Endothelial cell of umbilical vein (primary cell): ENCODE results near the gene IPO5. TPM values are rescaled to one million over a fixed set of nuclear protein-coding genes. Genes with fewer than 3 reads are reported as not detected.

Experiments used
- BruUV-seq: library from RNA; stranded (reverse); fragments of 400-500 nt; replicated peaks from 2 replicates; lab custom pipeline; 2021; lab: Mats Ljungman, UMichigan
- CTCF ChIA-PET: fragments of 300-600, 350-600 bp; sonication (Branson Sonifier 250); formaldehyde crosslinking; loops from one replicate; lab custom pipeline; 2021; ENCODE audit warnings: antibody characterized with exemption, inconsistent platforms; lab: Charles Lee
- POLR2A ChIA-PET: fragments of 300-600, 350-600 bp; sonication (Branson Sonifier 250); formaldehyde crosslinking; loops from one replicate; lab custom pipeline; 2021; ENCODE audit warnings: antibody characterized with exemption, inconsistent platforms; lab: Charles Lee
- DNase-seq: peaks from one replicate; pipeline ENCODE4 v3.0.0-alpha.2; 2011; ENCODE audit warnings: low read depth, low spot score
- FAIRE-seq: peaks from 2 replicates; lab custom pipeline; 2011; peaks lifted over from hg19 to GRCh38; lab: Jason Lieb, UNC
- H2AFZ ChIP-seq: 2 replicates; pipeline ENCODE4 v1.6.0; 2012; ENCODE audit warnings: low read depth, low read length, control low read depth, inconsistent platforms
- H3K27ac ChIP-seq: 2 replicates; pipeline ENCODE4 v1.5.1; 2011; ENCODE audit warnings: low read depth, mild to moderate bottlenecking, control low read depth, low read length, moderate library complexity; ENCODE audit not compliant: insufficient read depth
- H3K27me3 ChIP-seq, 2 experiments: 2 replicates each; pipeline versions ENCODE4 v1.6.0 to v1.6.1; 2011; ENCODE audit warnings: low read length in 2 of 2, mixed read lengths in 1 of 2; ENCODE audit not compliant: control insufficient read depth in 2 of 2, insufficient read depth in 2 of 2
- H3K36me3 ChIP-seq, 2 experiments: 2 replicates in 1 of 2; 3 replicates in 1 of 2; pipeline ENCODE4 v1.5.1; 2011; ENCODE audit warnings: low read length in 2 of 2, mild to moderate bottlenecking in 1 of 2, moderate library complexity in 1 of 2; ENCODE audit not compliant: control insufficient read depth in 2 of 2, insufficient read depth in 2 of 2; ENCODE audit errors: extremely low read depth in 1 of 2
- H3K4me1 ChIP-seq: 3 replicates; pipeline ENCODE4 v1.5.1; 2011; ENCODE audit warnings: mild to moderate bottlenecking, low read length; ENCODE audit not compliant: control insufficient read depth, insufficient read depth; ENCODE audit errors: extremely low read depth
- H3K4me2 ChIP-seq: 2 replicates; pipeline ENCODE4 v1.6.1; 2011; ENCODE audit warnings: low read length, control low read depth, mixed read lengths; ENCODE audit not compliant: insufficient read depth
- H3K4me3 ChIP-seq, 3 experiments: fragments of 200-600 bp in 1 of 3; sonication (generic), shearing (Covaris generic) in 1 of 3; replicated peaks in 1 of 3; 2 replicates each; pipeline ENCODE4 v1.5.1; 2011 to 2016; ENCODE audit warnings: control low read depth in 3 of 3, low read length in 3 of 3, mild to moderate bottlenecking in 2 of 3, inconsistent platforms in 1 of 3, low read depth in 1 of 3, moderate library complexity in 1 of 3; ENCODE audit not compliant: insufficient read depth in 1 of 3
- H3K79me2 ChIP-seq: 2 replicates; pipeline ENCODE4 v1.6.0; 2012; ENCODE audit warnings: low read length, inconsistent platforms; ENCODE audit not compliant: control insufficient read depth, insufficient read depth
- H3K9ac ChIP-seq: replicated peaks from 2 replicates; pipeline ENCODE3; 2011; ENCODE audit warnings: low read length, control low read depth; ENCODE audit not compliant: insufficient read depth; ENCODE audit errors: extremely low read depth
- H3K9me1 ChIP-seq: replicated peaks from 3 replicates; pipeline ENCODE4 v1.6.0; 2011; ENCODE audit warnings: mild to moderate bottlenecking, low read length; ENCODE audit not compliant: control insufficient read depth, insufficient read depth; ENCODE audit errors: extremely low read depth
- H3K9me3 ChIP-seq: replicated peaks from 2 replicates; pipeline ENCODE4 v1.5.1; 2012; ENCODE audit warnings: low read length, inconsistent platforms; ENCODE audit not compliant: control insufficient read depth, insufficient read depth
- H4K20me1 ChIP-seq: replicated peaks from 2 replicates; pipeline ENCODE3; 2011; ENCODE audit warnings: mild to moderate bottlenecking, low read length; ENCODE audit not compliant: control insufficient read depth, insufficient read depth; ENCODE audit errors: extremely low read depth
- EZH2 ChIP-seq: IDR thresholded peaks from 2 replicates; pipeline ENCODE4 v1.6.1; 2012; ENCODE audit warnings: borderline replicate concordance, low read depth, mild to moderate bottlenecking, moderate library complexity, low read length, inconsistent platforms; ENCODE audit not compliant: severe bottlenecking
- FOS ChIP-seq: IDR thresholded peaks from 2 replicates; pipeline ENCODE4 v1.6.1; 2011; ENCODE audit warnings: mild to moderate bottlenecking, low read length, moderate library complexity, borderline replicate concordance; ENCODE audit not compliant: insufficient read depth
- GATA2 ChIP-seq: IDR thresholded peaks from 2 replicates; pipeline ENCODE4 v1.7.0; 2011; ENCODE audit warnings: low read depth, mild to moderate bottlenecking, moderate library complexity, mixed read lengths, low read length; ENCODE audit not compliant: insufficient read length, insufficient read depth
- JUN ChIP-seq: IDR thresholded peaks from 2 replicates; pipeline ENCODE4 v1.6.1; 2011; ENCODE audit warnings: borderline replicate concordance, low read depth; ENCODE audit not compliant: insufficient read length, insufficient read depth
- MYC ChIP-seq: IDR thresholded peaks from one replicate; pipeline ENCODE4 v1.6.1; 2011; ENCODE audit warnings: mild to moderate bottlenecking, low read depth, low read length
- POLR2A ChIP-seq: IDR thresholded peaks from 2 replicates; pipeline ENCODE4 v1.6.1; 2012; ENCODE audit warnings: low read depth, mild to moderate bottlenecking, control low read depth, low read length
- POLR2AphosphoS5 ChIP-seq: IDR thresholded peaks from 2 replicates; pipeline ENCODE4 v1.6.1; 2012; ENCODE audit warnings: low read depth, mild to moderate bottlenecking, control low read depth, low read length, moderate library complexity; ENCODE audit not compliant: insufficient read depth
- dilution Hi-C: fragments of 300-500 bp; cut with MboI; formaldehyde crosslinking; loops from one replicate; pipeline ENCODE4 v1.15.0; 2019; ENCODE audit warnings: low sequenced_read_pairs; ENCODE audit not compliant: extremely low pct_ligation_motif_present
- intact Hi-C: fragments of 100-400 bp; cut with micrococcal nuclease; formaldehyde crosslinking; loops from one replicate; pipeline ENCODE4 v1.10.0; 2022
- polyA plus RNA-seq, 4 experiments: library from polyadenylated mRNA; depleted of rRNA in 3 of 4; stranded (reverse) in 3 of 4; unstranded in 1 of 4; fragments of >200 nt; gene quantifications; 2 replicates each; pipeline versions ENCODE4 v1.2.1 to v1.2.3, GENCODE V29; 2011 to 2012; ENCODE audit warnings: missing spikeins in 1 of 4
- total RNA-seq: library from RNA; stranded (reverse); gene quantifications from 2 replicates; pipeline ENCODE4 v1.2.3, GENCODE V29; 2021
- TF ChIP-seq, protein P1 (sequence below): IDR thresholded peaks from 2 replicates; pipeline ENCODE4 v1.6.1; 2011; ENCODE audit not compliant: insufficient read depth, insufficient read length

The IPO5 gene
- total and polyA plus RNA-seq, 2 donors (not counting 3 experiments of a cell fraction or from before 2014, with no cell fraction given) = 50.4 to 183 TPM

DNA sequence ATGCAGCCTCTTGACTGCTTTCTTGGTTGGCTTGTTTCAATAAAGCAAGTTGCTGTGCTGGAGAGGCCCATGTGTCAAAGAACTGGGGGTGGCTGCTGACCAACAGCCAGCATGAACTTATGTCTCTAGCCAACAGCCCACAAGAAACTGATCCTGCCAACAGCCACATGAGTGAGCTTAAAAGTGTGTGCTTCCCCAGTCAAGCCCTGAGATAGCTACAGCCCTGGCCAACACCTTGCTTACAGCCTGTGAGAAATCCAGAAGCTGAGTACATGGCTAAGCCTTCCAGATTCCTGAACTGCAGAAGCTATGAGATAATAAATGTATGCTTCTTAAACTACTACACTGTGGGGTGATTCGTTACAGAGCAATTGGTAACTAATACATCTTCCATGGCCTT is 38.9 kb upstream of the IPO5 start:
- no peak overlapping the region for H2AFZ ChIP-seq
- H3K79me2 ChIP-seq = no peaks in the 10 kb centered on the region
- CTCF ChIA-PET = interaction anchor here (1.0 kb wide), 1 partner anchor 59 kb away, joined by 4 read pairs; no protein-coding TSS in a partner anchor
- no peak for TF ChIP-seq POLR2AphosphoS5
- TF ChIP-seq, protein P1, sequence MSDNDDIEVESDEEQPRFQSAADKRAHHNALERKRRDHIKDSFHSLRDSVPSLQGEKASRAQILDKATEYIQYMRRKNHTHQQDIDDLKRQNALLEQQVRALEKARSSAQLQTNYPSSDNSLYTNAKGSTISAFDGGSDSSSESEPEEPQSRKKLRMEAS = no peak
- TF ChIP-seq GATA2 = no peak
- TF ChIP-seq POLR2A = no peak
- no peak for TF ChIP-seq EZH2
- TF ChIP-seq JUN = no peak
- no peak overlapping the region for H3K27ac ChIP-seq
- no peaks in the 10 kb centered on the region for H3K27me3 ChIP-seq
- no peaks in the 10 kb centered on the region for H3K36me3 ChIP-seq
- FAIRE-seq (no peak), DNase-seq (no peak)
- intact Hi-C loops (no loop called here), dilution Hi-C loops (no loop called here)
- no peaks in the 10 kb centered on the region for H3K9me1 ChIP-seq
- H3K4me2 ChIP-seq = no peak overlapping the region
- no TSS peak for BruUV-seq
- no peak overlapping the region for H3K4me3 ChIP-seq
- H3K4me1 ChIP-seq = no peaks in the 10 kb centered on the region
- no peaks in the 10 kb centered on the region for H4K20me1 ChIP-seq
- no peaks in the 10 kb centered on the region for H3K9me3 ChIP-seq
- POLR2A ChIA-PET = no interaction called here
- no peak overlapping the region for H3K9ac ChIP-seq

DNA sequence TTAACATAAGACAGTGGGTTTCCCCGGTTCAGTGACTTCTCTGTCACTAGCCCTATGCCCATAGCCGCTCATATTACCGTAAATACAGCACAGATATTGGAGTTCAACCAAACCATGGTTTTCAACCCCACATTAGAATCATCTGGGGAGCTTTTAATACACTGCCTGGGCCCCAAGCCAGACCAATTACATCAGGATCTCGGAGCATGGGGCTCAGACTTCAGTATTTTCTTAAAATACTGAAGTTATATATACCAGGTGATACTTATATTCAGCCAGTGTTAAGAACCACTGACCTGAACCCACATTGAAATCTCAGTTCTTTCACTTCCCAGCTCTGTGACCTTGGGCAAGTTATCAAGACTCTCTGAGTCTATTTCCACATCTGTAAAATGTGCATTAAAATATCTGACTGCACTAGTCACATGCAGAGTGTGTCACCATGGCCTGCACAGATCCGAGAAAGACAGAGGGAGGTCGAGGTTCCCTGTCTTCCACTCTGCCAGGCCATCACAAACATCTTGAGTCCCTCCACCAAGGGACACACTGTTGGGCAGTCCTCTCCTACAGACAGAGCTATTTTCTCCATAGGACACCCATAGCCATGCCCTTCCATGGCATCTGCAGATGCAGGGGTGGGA is 32.2 kb upstream of the IPO5 start:
- H3K9me3 ChIP-seq = no peaks in the 10 kb centered on the region
- TF ChIP-seq EZH2 (no peak), MYC (no peak), JUN (no peak), POLR2A (no peak), GATA2 (no peak), FOS (no peak), POLR2AphosphoS5 (no peak)
- TF ChIP-seq, protein P1 = no peak
- no peak overlapping the region for H3K4me3 ChIP-seq
- intact Hi-C loops = loop anchor here (5.0 kb wide), 1 partner anchor 56 kb away; no protein-coding TSS in a partner anchor
- BruUV-seq = no TSS peak
- H3K79me2 ChIP-seq = no peaks in the 10 kb centered on the region
- H3K36me3 ChIP-seq = no peaks in the 10 kb centered on the region
- H3K4me2 ChIP-seq = no peak overlapping the region
- dilution Hi-C loops = no loop called here
- FAIRE-seq (no peak), DNase-seq (no peak)
- ChIA-PET CTCF (interaction anchor here (0.7 kb wide), 1 partner anchor 65 kb away, joined by 3 read pairs; no protein-coding TSS in a partner anchor), POLR2A (no interaction called here)
- H4K20me1 ChIP-seq = no peaks in the 10 kb centered on the region
- no peak overlapping the region for H3K27ac ChIP-seq
- no peaks in the 10 kb centered on the region for H3K27me3 ChIP-seq
- H3K9ac ChIP-seq = no peak overlapping the region
- no peak overlapping the region for H2AFZ ChIP-seq
- H3K9me1 ChIP-seq = no peaks in the 10 kb centered on the region
- no peaks in the 10 kb centered on the region for H3K4me1 ChIP-seq
